Measurements from ENCODE around the gene RBM3.

RBM3 gene

GRCh38 chrX:48626401-48627298 is 52.4 kb downstream of the RBM3 start:
- DNase-seq, result no peak
